Hypothalamus (tissue), 51 donors: ENCODE results near the gene C1orf105.
"Not testable (repeated sequence)": the region's sequence is repeated elsewhere in the genome, so short reads cannot be mapped to it uniquely, and the experiment has no call there.

ENCODE experiments used
- DNase-seq, 51 donors: peaks; one replicate each; lab custom pipeline; 2025; lab: John Stamatoyannopoulos, UW

Gene C1orf105

DNA sequence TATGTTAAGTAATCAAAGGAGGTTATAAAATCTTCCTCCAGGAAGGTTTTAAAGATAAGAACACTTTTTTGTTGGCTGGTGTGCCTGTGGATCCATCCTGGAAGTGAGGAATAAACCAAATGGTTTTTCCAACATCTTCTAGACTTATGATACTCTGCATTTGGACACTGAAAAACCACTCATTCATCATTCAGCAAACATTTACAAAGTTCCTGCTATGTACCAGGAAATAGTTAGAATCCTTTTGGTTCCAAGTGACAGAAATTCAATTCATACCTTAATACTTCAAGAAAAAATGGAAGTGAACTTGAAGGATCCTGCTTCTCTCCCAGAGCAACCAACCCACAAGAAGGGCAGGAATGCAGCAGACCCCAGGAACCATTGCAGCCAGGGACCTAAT, 63.0 kb downstream of the C1orf105 start:
- no peak for DNase-seq

DNA sequence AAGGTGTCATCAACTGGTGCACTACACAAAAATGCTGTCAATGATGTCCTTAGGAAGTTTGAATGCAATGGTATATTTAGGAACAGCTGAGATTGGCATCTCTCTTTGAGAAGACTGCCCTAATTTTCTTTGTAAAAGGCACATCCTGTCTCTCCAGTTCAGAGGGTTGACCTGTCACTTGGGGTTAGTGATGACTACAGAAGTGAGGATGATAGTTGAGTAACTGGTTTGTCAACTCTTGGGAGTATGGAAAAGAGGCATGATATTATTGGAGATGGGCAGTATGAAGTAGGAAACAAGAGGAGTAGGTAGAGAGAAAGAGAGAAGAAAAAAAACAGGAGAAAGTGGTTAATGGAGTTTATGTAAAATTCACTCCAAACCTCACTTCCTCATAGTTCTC, 63.8 kb downstream of the C1orf105 start:
- no peak for DNase-seq

DNA sequence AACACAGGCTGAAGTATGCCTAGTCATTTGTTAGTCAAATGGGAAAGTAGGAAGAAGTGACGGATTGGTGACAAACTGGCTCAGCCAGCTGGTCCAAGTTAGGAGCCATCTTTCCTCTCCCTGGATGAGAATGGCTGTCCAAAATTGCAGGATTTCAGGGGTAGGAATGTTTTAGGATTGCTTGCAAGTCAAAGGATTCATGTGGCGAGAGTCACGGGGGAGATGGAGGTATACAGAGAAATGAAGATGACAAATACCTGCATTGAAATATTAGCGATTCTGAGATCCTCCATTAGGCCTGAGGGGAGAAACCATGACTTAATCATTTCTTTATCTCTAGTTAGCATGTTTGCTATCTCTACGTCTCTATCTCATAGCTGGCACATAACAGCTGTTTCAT, 65.1 kb downstream of the C1orf105 start:
- no peak for DNase-seq

DNA sequence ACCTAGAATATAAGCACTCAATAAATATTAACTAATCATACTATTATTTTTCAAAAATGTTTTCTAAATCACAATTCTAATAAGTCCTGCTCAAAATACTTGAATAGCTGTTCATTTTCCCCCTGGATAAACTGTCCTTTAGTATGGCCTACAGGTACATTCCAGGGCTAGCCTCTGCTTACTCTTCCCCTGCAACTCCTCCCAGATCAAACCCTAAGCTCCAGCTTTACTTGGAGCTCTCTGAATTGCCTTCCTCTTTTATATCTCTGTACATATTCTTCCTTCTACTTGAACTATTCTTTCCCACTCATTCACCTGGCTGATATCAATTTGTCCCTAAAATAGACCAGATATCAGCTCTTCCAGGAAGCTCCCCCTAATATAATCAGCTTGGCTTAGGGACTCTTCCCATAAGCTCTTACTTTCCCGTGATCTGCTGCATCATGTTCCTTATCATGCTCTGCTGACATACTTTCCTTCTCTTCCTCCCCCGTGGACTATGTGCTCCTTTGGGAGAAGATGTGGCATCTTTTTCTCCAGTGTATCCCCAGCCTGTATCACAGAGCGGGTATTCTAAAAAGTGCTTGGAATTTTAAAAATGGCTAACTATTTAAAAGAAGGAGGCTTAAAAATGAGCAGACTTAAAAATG, 66.4 kb downstream of the C1orf105 start:
- DNase-seq: no peak

DNA sequence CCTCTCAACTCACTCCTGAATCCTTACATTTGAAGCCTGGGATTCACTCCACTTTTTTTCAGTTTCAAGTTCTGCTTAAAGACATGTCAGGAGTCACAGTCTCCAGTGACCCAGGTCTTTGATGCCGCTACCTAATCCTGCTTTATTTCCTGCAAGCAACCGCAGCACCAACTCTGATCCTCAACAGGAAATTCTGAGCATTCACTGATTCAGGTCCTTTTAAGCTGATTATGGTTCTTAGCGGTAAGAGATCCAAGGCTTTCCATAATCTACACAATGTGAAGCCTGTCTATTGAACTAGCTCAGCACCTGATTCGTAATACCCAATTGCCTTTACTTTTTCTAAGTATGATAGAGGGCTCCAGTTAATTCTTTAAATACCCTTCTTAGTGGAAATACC, 67.1 kb downstream of the C1orf105 start:
- no peak for DNase-seq

DNA sequence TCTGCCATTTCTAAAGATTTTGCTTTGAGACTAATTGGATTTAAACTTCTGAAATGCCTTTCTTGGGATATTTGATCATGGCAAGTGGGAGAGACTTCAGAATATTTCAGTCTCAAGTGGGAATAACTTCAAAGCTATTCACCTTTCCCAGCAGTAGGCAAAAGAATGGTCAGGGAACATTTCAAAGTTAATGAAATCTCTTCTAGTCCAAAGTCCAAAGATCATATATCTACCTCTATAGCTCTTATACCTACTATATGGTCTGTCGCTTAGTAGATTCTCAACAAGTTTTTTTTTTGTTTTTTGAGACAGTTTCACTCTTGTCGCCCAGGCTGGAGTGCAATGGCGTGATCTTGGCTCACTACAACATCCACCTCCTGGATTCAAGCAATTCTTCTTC, 67.9 kb downstream of the C1orf105 start:
- no peak for DNase-seq

DNA sequence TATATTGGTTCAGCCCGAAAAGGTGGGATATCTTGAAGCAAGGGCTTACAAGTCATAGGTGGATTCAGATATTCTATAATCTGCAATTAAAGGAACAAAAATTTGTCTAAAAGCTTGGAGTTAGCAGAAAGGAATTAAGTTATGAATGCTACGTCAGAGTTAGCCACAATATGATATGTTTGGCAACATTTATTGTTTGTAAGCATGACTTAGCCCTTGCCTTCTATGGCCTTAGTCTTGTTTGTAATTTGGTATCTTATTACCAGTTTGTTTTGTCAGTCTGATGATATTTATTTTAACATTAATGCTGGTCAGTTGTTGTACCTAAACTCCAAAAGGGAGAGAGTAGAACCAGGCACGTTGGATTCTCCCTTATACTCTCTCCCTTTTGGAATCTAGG, 69.4 kb downstream of the C1orf105 start:
- no peak for DNase-seq

DNA sequence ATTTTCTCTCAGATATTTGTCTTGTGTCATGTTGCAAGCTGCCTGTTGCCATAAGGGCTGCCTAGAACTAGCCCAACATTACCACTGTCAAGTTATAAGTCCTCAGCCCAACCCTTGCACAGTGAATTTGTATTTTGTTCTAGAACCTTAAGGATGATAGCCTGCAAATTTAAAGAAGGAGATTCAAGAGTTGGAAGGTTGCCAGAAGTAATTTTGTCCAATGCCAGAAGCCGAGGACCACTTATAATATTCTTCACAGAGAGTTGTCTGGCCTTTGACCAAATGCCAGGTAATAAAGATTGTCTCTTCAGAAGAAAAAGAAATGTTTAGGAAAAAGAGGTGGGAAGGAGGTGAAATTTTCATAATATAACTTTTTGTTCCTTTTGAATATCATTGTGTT, 71.9 kb downstream of the C1orf105 start:
- DNase-seq: no peak

DNA sequence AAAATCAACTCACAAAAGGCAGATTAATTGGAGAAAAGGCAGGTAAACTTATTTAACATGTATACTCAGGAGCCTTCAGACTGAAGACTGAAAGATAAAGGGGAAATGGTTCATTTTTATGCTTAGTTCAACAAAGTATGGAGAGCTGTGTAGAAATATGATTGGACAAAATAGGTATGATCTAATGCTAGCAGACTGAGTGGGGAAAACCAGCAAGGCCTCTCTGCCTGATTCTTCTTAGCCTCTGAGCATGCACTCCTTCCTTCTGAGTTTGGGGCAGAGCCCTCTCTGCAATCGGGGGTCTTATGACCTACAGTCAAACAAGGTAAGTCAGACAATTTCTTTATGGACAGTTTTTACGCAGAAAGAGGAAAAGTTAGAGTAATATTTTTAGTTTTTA, 73.7 kb downstream of the C1orf105 start:
- no peak for DNase-seq

DNA sequence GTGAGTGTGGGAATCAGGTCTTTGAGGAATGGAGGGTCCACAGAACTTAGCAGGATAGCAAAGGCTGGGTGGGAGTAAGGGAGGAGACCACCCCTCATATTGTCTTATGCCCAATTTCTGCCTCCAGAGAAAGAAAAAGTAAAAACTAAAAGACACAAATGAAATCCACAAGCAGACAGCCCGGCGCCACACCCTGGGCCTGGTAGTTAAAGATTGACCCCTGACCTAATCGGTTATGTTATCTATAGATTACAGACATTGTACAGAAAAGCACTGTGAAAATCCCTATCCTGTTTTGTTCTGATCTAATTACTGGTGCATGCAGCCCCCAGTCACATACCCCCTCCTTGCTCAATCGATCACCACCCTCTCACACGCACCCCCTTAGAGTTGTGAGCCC, 75.6 kb downstream of the C1orf105 start:
- not testable (repeated sequence) for DNase-seq

DNA sequence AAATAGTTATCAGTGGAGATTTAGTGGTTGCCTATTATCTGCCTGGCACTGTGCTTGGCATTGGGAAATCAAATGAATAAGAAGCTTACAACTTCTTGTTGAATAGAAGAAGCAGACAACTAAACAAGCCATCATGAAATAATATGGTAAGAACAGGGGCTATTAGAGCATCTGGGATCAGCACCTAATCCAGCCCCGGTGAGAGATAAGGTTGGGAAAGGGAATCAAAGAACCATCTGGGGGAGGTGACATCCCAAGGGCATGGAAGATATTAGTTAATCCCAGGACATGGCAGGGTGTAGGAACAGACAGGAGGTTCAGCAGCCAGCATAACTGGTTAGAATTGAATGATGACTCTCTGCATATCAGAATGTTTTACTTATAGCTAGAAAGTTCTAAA, 76.2 kb downstream of the C1orf105 start:
- DNase-seq: no peak

DNA sequence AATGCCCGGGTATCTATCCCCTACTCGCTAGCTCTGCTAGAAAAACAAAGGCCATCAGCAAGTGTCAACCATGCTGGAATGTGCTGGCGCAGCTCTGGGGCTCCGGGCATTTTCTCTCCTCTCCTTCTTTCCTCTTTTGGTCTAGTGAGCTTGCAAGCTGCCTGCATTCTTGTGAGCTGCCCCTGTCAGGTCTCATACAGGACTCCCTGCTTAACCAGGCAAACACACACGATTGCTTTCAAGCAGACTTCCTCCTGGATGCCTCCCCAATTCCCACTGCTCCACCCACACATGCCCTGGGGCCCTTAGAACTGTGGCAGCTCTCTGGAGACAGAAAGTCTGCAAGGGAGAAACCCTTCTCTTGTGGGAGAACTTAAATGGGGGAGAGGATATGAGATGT, 76.7 kb downstream of the C1orf105 start:
- no peak for DNase-seq

DNA sequence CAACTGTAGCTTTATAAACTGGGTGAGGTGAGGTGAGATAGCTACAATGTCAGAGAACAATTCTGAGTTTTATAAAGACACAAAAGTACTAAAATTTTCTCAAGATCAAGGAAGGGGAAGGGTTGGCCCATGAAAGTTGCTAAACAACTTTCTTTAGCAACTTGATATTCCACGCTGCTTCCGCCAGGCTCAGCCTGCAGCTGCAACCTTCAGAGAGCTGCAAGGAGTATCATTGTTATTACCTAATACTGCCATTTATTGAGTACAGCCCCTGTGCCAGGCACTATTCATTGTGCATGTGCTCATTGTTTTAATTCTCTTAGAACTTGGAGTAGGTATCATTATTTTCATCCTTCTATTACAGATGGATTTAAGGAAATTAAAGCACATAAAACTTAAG, 78.4 kb downstream of the C1orf105 start:
- DNase-seq: no peak

DNA sequence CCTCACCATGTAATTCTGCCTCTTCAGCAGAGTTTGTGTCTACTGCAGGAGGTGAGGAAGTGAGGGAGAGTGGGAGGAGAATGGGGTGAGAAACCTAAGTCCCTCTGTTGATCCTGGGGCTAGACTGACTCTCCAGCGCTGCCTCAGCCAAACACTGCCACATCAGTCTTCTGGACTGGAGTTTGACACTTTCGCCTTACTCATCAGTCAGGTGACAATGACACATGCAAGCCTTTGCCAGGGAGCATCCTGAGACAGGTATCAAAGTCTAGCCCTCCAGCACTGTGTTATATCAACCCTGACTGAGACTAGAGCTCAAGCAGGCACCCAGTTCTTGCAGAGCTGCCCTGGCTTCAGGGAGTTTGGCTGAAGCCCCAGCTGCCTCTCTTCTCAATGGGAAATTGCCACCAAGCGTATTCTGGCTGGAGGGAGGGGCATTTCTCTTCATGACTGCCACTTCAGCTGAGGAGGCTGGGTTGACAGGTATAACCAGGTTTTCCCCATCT, 79.2 kb downstream of the C1orf105 start:
- DNase-seq: no peak

DNA sequence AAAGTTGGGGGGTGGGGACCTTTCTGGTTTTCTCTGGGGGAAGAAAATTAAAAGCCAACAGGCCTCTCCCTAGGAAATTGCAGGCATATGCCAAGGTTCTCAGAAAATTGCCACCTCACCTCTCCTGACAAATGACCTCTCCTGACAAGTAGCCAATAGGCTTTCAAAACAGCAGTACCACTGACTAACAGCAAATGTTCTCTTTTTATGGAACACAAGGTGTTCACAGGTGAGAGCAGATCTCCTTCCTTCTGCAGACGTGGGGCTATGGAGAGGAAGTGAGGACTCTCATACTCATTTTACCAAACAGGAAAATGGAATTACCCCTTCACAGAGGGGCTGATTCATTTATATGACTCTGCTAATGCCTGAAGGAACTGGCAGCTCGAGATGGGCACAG, 79.7 kb downstream of the C1orf105 start:
- no peak for DNase-seq

DNA sequence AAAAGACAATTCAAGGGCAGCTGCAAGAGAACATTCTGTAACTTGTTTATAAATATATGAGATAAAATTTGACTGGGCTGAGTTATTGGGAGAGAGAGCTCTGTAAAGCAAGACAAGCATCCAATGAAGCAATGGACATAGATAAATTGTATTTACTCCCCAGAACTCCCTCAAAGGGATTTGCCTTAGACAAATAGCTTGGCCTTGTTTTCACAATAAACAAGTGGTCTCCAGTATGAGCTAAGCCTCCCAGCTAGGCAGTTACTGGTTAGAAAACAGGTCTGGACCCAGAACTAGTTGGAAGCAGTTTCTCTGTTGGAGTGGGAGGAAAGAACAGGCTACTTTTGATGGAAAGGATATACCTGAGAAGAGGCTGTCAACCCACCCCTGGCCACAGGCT, 87.3 kb downstream of the C1orf105 start:
- DNase-seq: no peak

DNA sequence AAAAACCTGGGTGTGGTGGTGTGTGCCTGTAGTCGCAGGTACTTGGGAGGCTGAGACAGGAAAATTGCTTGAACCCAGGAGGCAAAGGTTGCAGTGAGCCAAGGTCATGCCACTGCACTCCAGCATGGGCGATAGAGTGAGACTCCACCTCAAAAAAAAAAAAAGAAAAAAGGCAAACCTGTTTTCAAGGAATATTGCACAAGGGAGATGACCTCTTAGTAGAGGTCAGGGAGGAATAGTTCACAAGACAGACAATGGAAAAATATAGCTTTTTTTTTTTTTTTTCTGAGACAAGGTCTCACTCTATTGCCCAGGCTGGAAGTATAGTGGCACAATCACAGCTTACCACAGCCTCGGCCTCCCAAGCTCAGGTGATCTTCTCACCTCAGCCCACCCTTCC, 90.0 kb downstream of the C1orf105 start:
- DNase-seq: no peak

DNA sequence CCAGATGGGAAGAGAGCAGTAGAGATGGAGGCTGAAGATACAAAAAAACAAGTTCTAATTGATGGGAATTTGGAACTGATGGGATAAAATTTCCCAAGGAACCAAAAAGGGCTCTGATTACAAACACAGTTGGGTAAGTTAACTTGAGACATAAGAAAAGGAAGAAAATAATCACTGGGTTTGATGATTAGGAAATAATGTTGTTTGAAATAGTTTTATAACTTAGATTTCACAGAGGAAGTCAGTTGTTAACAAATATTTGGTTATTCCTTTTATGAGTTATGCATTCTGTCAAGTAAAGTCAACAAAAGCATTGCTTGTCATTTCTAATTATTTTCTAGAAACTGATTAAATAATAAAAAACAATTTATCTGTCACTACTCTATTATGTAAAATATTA, 92.1 kb downstream of the C1orf105 start:
- DNase-seq: no peak

DNA sequence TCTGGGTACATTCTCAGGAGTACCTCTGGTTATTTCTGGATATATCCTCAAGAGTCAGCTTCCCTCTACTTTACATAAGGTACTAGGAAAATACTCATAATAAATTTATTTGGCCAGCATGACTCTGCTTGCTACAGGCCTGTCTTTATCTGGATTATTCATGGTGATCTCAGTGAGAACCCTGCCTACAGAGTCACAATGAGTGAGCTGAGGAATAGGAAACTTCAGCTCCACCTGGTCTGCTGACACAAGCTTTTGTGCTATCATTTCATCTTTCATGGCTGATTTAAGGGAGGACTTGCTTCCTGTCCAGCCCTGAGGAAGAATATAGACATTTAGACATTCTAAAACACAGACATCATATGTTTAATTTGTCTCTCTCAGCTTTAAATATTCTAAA, 93.0 kb downstream of the C1orf105 start:
- DNase-seq: no peak

DNA sequence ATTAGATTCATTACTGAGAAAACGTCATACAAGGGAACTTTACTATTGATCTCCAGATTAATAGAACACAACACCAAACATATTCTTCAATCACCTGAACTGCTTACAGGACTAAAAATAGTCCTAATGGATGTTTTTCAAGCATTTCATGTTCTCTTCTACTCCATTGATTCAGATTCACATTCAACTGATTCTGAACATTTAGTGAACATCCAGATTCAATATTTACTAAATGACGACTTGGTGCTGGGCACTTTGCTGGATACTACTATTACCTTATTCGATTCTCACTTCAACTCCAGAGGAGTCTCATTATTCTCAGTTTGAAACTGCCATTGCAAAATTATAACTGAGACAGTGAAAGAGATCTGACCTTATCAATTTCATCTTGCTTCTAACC, 93.6 kb downstream of the C1orf105 start:
- DNase-seq: no peak

DNA sequence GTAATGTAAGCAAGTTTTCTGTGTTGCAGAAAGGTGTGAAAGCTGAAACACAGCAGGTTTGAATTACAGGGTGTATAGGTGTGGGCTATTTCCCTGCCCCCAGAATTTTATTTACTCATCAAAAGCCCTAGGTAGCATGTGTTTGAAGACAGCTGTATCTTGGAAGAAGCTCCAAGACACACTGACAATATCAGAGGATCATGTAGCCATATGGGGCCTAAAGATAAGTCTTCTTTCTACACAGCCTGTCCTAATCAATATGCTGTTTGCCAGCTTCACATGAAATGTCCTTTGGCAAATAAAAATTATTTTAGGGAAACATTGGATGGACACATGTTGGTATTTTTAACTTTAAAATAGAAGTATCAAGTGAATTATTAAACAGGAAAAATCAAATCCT, 95.0 kb downstream of the C1orf105 start:
- no peak for DNase-seq

DNA sequence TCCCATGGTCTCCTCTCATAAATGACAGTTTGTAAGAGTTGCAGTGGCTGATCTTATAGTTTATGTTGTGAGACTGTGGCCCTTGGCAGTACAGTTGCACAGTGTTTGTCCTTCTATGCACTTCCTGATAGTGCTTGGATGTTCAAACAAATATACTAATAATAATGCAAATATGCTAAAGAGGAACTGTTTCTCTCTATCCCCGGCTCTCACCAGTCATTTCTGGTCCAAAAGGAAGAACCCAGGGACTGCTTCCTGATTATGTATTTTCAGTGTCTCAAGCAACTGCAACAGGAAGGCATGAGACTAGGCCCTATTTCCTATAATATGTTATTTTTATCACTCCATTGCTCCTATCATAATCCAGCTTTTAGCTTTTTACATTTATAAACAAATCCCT, 95.4 kb downstream of the C1orf105 start:
- DNase-seq: no peak

DNA sequence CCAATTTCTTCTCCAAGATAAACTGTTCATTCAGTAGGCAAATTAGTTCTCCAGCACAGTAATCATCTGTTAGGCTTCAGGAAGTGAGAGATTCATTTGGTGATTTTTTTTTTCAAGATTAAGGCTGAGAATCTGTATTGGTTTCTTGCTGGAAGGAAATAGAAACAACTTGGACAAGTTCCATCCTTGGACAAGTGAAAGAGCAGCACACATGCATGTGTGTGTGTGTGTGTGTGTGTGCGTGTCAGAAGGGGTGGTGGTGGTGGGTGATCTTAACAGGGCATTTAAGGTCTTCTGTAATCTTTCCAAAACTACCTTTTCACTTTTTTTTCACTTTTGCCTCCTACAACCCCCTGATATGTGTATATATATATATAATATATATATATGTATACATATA, 96.6 kb downstream of the C1orf105 start:
- no peak for DNase-seq
